DND-41 (cell line): ENCODE measurements around the gene TTBK2.

Experiments used
- EZH2 ChIP-seq: IDR thresholded peaks from 3 replicates; pipeline ENCODE4 v1.6.1; 2012; ENCODE audit warnings: borderline replicate concordance, low read depth, mild to moderate bottlenecking, moderate library complexity, low read length, inconsistent platforms; ENCODE audit not compliant: severe bottlenecking
- TF ChIP-seq, protein P1 (sequence below): IDR thresholded peaks from 2 replicates; pipeline ENCODE4 v1.5.1; 2012; ENCODE audit warnings: borderline replicate concordance, low read length, moderate library complexity, mild to moderate bottlenecking; ENCODE audit not compliant: poor library complexity, severe bottlenecking; ENCODE audit errors: extremely low read depth

DNA sequence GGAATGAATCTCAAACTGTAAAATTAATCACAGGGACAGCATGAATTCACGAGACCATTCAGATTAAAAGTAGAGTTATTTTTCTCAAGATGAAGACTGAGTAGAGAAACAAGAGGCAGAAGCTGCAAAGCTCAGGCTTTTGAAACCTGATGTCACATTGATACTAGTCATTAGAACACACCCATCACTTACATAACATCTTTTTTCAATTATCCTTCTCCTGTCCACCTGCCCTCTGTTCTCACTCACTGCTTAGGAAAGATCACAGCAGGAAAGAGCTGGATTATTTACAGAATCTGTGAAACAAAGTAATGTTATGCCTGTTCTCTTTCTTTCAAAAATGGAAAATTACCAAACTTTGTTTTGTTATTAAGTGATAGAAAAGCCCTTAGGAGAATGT lies 111.7 kb downstream of the TTBK2 start:
- TF ChIP-seq, protein P1, sequence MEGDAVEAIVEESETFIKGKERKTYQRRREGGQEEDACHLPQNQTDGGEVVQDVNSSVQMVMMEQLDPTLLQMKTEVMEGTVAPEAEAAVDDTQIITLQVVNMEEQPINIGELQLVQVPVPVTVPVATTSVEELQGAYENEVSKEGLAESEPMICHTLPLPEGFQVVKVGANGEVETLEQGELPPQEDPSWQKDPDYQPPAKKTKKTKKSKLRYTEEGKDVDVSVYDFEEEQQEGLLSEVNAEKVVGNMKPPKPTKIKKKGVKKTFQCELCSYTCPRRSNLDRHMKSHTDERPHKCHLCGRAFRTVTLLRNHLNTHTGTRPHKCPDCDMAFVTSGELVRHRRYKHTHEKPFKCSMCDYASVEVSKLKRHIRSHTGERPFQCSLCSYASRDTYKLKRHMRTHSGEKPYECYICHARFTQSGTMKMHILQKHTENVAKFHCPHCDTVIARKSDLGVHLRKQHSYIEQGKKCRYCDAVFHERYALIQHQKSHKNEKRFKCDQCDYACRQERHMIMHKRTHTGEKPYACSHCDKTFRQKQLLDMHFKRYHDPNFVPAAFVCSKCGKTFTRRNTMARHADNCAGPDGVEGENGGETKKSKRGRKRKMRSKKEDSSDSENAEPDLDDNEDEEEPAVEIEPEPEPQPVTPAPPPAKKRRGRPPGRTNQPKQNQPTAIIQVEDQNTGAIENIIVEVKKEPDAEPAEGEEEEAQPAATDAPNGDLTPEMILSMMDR, result no peak
- no peak for TF ChIP-seq EZH2
